ENCODE measurements around the gene SEPTIN6. TPM values are rescaled to one million over a fixed set of nuclear protein-coding genes. Genes with fewer than 3 reads are reported as not detected.

SEPTIN6 gene
- total and polyA plus RNA-seq, 2 donors (not counting 3 experiments of a cell fraction or from before 2014, with no cell fraction given), result 23.1 to 31.8 TPM

DNA sequence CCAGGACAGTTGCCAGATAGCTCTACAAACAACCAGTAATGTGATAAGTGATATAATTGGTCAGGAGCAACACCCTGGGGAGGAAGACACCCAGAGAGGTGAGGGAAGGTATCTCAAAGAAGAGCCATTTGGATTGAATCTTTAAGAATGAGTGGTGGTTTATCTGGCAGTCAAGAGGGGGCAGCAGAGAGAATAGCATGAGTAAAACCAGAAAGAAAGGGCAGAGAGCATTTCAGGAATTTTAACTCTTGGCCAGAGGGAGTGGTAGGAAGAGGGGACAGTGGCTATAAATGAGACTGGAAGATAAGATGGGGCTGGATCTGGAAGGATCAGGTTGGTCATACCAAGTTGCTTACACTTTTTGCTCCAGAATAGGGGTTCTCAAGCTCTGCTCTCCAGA, 5.9 kb upstream of the SEPTIN6 start:
- Histone ChIP-seq H3K9me1 (replicated peaks; ENCODE audit: control insufficient read depth, extremely low read depth, insufficient read depth, low read length) (no peaks in the 10 kb centered on the region), H2AFZ (ENCODE audit: low read depth, low read length) (no peak overlapping the region), H3K9ac (replicated peaks; ENCODE audit: extremely low read depth, insufficient read depth, low read length) (no peak overlapping the region), H3K4me3 (replicated peaks in 1 of 3; ENCODE audit: insufficient read depth in 1 of 3, low read depth in 1 of 3, low read length in 3 of 3) (no peak overlapping the region), H3K4me1 (ENCODE audit: control insufficient read depth, extremely low read depth, insufficient read depth, low read length) (no peaks in the 10 kb centered on the region), H3K27ac (ENCODE audit: insufficient read depth, low read depth, low read length) (no peak overlapping the region), H3K79me2 (ENCODE audit: control insufficient read depth, insufficient read depth, low read length) (no peaks in the 10 kb centered on the region), H3K36me3 (ENCODE audit: control insufficient read depth in 2 of 2, extremely low read depth in 1 of 2, insufficient read depth in 2 of 2, low read length in 2 of 2) (no peaks in the 10 kb centered on the region), H3K9me3 (replicated peaks; ENCODE audit: control insufficient read depth, insufficient read depth, low read length) (no peaks in the 10 kb centered on the region), H3K4me2 (ENCODE audit: insufficient read depth, low read length) (no peak overlapping the region), H4K20me1 (replicated peaks; ENCODE audit: control insufficient read depth, extremely low read depth, insufficient read depth, low read length) (no peaks in the 10 kb centered on the region), H3K27me3 (ENCODE audit: control insufficient read depth in 2 of 2, insufficient read depth in 2 of 2, low read length in 2 of 2) (no peaks in the 10 kb centered on the region)
- peak; percentile 47 for DNase-seq (ENCODE audit: low read depth, low spot score)
- dilution Hi-C loops (cut with MboI; ENCODE audit: extremely low pct_ligation_motif_present, low sequenced_read_pairs) (no loop called here), intact Hi-C loops (cut with micrococcal nuclease) (loop anchor here (1.0 to 5.0 kb wide), 2 partner anchors 173 to 183 kb away; partner anchors contain the start of genes NDUFA1 and RNF113A)
- FAIRE-seq, result peak; percentile 87
- ChIA-PET POLR2A (no interaction called here), CTCF (interaction anchor here (1.0 kb wide), 2 partner anchors 79 to 89 kb away, joined by 3 to 4 read pairs; no protein-coding TSS in a partner anchor)
- BruUV-seq (replicated peaks), result no TSS peak
- TF ChIP-seq JUN (IDR thresholded peaks at IDR 0.05; ENCODE audit: borderline replicate concordance, insufficient read depth, insufficient read length, low read depth), result no peak
- TF ChIP-seq, protein P1, sequence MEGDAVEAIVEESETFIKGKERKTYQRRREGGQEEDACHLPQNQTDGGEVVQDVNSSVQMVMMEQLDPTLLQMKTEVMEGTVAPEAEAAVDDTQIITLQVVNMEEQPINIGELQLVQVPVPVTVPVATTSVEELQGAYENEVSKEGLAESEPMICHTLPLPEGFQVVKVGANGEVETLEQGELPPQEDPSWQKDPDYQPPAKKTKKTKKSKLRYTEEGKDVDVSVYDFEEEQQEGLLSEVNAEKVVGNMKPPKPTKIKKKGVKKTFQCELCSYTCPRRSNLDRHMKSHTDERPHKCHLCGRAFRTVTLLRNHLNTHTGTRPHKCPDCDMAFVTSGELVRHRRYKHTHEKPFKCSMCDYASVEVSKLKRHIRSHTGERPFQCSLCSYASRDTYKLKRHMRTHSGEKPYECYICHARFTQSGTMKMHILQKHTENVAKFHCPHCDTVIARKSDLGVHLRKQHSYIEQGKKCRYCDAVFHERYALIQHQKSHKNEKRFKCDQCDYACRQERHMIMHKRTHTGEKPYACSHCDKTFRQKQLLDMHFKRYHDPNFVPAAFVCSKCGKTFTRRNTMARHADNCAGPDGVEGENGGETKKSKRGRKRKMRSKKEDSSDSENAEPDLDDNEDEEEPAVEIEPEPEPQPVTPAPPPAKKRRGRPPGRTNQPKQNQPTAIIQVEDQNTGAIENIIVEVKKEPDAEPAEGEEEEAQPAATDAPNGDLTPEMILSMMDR (IDR thresholded peaks at IDR 0.05; ENCODE audit: extremely low read depth in 1 of 2, insufficient read depth in 1 of 2, low read depth in 1 of 2, low read length in 2 of 2), result peak; percentile 19 to 43

DNA sequence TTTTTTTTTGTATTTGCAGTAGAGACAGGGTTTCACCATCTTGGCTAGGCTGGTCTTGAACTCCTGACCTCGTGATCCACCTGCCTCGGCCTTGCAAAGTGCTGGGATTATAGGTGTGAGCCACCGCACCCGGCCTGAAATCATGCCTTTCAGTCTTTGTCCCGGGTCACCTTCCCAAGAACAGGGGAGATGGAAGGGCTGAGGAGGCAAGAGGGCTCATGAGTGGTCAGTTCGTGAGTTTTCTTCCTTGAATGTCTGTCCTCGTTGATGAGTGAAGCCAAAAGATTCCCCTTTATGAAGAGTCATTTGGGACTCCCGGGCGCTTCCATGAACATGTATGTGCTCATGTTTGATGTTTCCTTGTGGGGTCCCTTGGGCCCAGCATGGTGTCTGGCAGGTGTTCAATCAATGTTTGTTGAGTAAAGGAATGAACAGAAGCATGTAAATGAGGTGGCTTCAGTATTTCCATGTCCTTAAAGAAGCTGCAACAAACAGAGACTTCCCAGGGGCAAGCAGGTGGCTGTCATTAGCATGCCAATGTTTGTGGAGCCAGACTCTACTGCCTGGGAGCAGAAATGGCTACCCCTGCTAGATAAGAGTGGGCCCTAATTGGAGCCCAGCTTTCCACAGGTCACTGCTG, 3.4 kb upstream of the SEPTIN6 start:
- no peaks in the 10 kb centered on the region for H3K9me1 ChIP-seq (replicated peaks; ENCODE audit: control insufficient read depth, extremely low read depth, insufficient read depth, low read length)
- H3K4me2 ChIP-seq (ENCODE audit: insufficient read depth, low read length), result no peak overlapping the region
- POLR2A ChIA-PET, result interaction anchor here (0.6 kb wide), 1 partner anchor 28 kb away, joined by 7 read pairs; no protein-coding TSS in a partner anchor
- TF ChIP-seq MYC (IDR thresholded peaks at IDR 0.05; ENCODE audit: low read depth, low read length) (no peak), EZH2 (IDR thresholded peaks at IDR 0.05; ENCODE audit: borderline replicate concordance, low read depth, low read length, severe bottlenecking) (no peak), FOS (IDR thresholded peaks at IDR 0.05; ENCODE audit: borderline replicate concordance, insufficient read depth, low read length) (no peak), GATA2 (IDR thresholded peaks at IDR 0.05; ENCODE audit: insufficient read depth, insufficient read length, low read depth, low read length) (no peak), JUN (IDR thresholded peaks at IDR 0.05; ENCODE audit: borderline replicate concordance, insufficient read depth, insufficient read length, low read depth) (no peak), POLR2AphosphoS5 (IDR thresholded peaks at IDR 0.05; ENCODE audit: insufficient read depth, low read depth, low read length) (no peak), POLR2A (IDR thresholded peaks at IDR 0.05; ENCODE audit: low read depth, low read length) (no peak)
- TF ChIP-seq, protein P2, sequence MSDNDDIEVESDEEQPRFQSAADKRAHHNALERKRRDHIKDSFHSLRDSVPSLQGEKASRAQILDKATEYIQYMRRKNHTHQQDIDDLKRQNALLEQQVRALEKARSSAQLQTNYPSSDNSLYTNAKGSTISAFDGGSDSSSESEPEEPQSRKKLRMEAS (IDR thresholded peaks at IDR 0.05; ENCODE audit: insufficient read depth, insufficient read length), result no peak
- TF ChIP-seq, protein P1 (IDR thresholded peaks at IDR 0.05; ENCODE audit: extremely low read depth in 1 of 2, insufficient read depth in 1 of 2, low read depth in 1 of 2, low read length in 2 of 2), result no peak
- FAIRE-seq (no peak), DNase-seq (ENCODE audit: low read depth, low spot score) (no peak)
- intact Hi-C loops (cut with micrococcal nuclease) (loop anchor here (5.0 kb wide), 1 partner anchor 176 kb away; the partner anchor contains the start of genes NDUFA1 and RNF113A), dilution Hi-C loops (cut with MboI; ENCODE audit: extremely low pct_ligation_motif_present, low sequenced_read_pairs) (no loop called here)
- peaks cover 5% of the 10 kb centered on the region for H3K79me2 ChIP-seq (ENCODE audit: control insufficient read depth, insufficient read depth, low read length)
- H3K4me1 ChIP-seq (ENCODE audit: control insufficient read depth, extremely low read depth, insufficient read depth, low read length), result peaks cover 3% of the 10 kb centered on the region
- no peak overlapping the region for H2AFZ ChIP-seq (ENCODE audit: low read depth, low read length)
- H4K20me1 ChIP-seq (replicated peaks; ENCODE audit: control insufficient read depth, extremely low read depth, insufficient read depth, low read length), result no peaks in the 10 kb centered on the region
- H3K27me3 ChIP-seq (ENCODE audit: control insufficient read depth in 2 of 2, insufficient read depth in 2 of 2, low read length in 2 of 2), result no peaks in the 10 kb centered on the region
- no TSS peak for BruUV-seq (replicated peaks)
- H3K9ac ChIP-seq (replicated peaks; ENCODE audit: extremely low read depth, insufficient read depth, low read length), result no peak overlapping the region
- CTCF ChIA-PET, result no interaction called here
- no peak overlapping the region for H3K4me3 ChIP-seq (replicated peaks in 1 of 3; ENCODE audit: insufficient read depth in 1 of 3, low read depth in 1 of 3, low read length in 3 of 3)
- H3K36me3 ChIP-seq (ENCODE audit: control insufficient read depth in 2 of 2, extremely low read depth in 1 of 2, insufficient read depth in 2 of 2, low read length in 2 of 2), result no peaks in the 10 kb centered on the region
- no peaks in the 10 kb centered on the region for H3K9me3 ChIP-seq (replicated peaks; ENCODE audit: control insufficient read depth, insufficient read depth, low read length)
- H3K27ac ChIP-seq (ENCODE audit: insufficient read depth, low read depth, low read length), result no peak overlapping the region

All from endothelial cell of umbilical vein (primary cell).